GM23338 (cell line): Measurements from ENCODE around the gene DENND2A.

Experiments
- CREB1 ChIP-seq: fragments of 250-450 bp; sonication (Bioruptor Pico); IDR thresholded peaks from 2 replicates; pipeline ENCODE4 v1.5.0; 2020; ENCODE audit warnings: low read depth, mild to moderate bottlenecking, moderate library complexity
- CTCF ChIP-seq, 2 experiments: fragments of 200-600 bp in 1 of 2; sonication (generic) in 1 of 2; conservative IDR thresholded peaks; 2 replicates each; pipeline versions ENCODE4 v1.5.1 to v1.6.1; 2016 to 2017; ENCODE audit warnings: antibody characterized with exemption in 2 of 2, low read depth in 2 of 2, mild to moderate bottlenecking in 2 of 2, moderate library complexity in 1 of 2
- EZH2 ChIP-seq: fragments of 200-600 bp; sonication (generic); IDR thresholded peaks from one replicate; pipeline ENCODE4 v1.8.0; 2017; ENCODE audit warnings: antibody characterized with exemption, mild to moderate bottlenecking, low read depth; ENCODE audit not compliant: unreplicated experiment
- EZH2phosphoT487 ChIP-seq: fragments of 200-600 bp; sonication (generic); IDR thresholded peaks from one replicate; pipeline ENCODE4 v1.8.1; 2018; ENCODE audit warnings: antibody characterized with exemption; ENCODE audit not compliant: unreplicated experiment
- JUNB ChIP-seq: IDR thresholded peaks from one replicate; pipeline ENCODE4 v1.6.1; 2016; ENCODE audit warnings: antibody characterized with exemption; ENCODE audit not compliant: unreplicated experiment
- POLR2AphosphoS5 ChIP-seq: IDR thresholded peaks from 2 replicates; pipeline ENCODE4 v1.6.1; 2016; ENCODE audit warnings: antibody characterized with exemption, low read depth
- REST ChIP-seq: IDR thresholded peaks from one replicate; pipeline ENCODE4 v1.6.1; 2018; ENCODE audit warnings: antibody characterized with exemption; ENCODE audit not compliant: unreplicated experiment
- STAT1 ChIP-seq: IDR thresholded peaks from one replicate; pipeline ENCODE4 v1.6.1; 2016; ENCODE audit warnings: antibody characterized with exemption; ENCODE audit not compliant: unreplicated experiment
- ZNF114 ChIP-seq: fragments of 250-450 bp; sonication (Bioruptor Pico); IDR thresholded peaks from 2 replicates; pipeline ENCODE4 v1.5.0; 2020; ENCODE audit warnings: mild to moderate bottlenecking, moderate library complexity
- ZNF331 ChIP-seq: fragments of 250-450 bp; sonication (Bioruptor Pico); IDR thresholded peaks from 2 replicates; pipeline ENCODE4 v1.5.0; 2020; ENCODE audit warnings: low read depth, mild to moderate bottlenecking, moderate library complexity
- TF ChIP-seq, protein P1 (sequence below): IDR thresholded peaks from 2 replicates; pipeline ENCODE4 v1.6.1; 2016; ENCODE audit warnings: antibody characterized with exemption

DNA sequence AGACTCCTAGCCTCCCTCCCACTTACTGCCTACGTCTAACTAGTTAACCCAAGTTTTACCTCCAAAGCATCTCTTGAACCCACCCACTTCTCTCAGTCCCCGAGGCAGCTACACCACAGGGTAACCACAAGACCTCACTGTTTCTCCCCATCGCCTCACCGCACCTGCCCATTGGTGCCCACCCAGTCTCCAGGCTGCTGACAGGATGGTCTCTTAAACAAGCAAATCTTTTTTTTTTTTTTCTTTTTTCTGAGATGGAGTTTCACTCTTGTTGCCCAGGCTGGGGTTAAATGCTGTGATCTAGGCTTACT lies 47.0 kb downstream of the DENND2A start:
- no peak for TF ChIP-seq EZH2
- no peak for TF ChIP-seq REST
- no peak for TF ChIP-seq CTCF (conservative IDR thresholded peaks at IDR 0.05; ENCODE audit: low read depth in 2 of 2)
- TF ChIP-seq POLR2AphosphoS5, result no peak
- TF ChIP-seq JUNB, result no peak
- TF ChIP-seq EZH2phosphoT487, result no peak
- no peak for TF ChIP-seq CREB1 (CRISPR knock-in tag)
- TF ChIP-seq STAT1, result no peak
- TF ChIP-seq, protein P1, sequence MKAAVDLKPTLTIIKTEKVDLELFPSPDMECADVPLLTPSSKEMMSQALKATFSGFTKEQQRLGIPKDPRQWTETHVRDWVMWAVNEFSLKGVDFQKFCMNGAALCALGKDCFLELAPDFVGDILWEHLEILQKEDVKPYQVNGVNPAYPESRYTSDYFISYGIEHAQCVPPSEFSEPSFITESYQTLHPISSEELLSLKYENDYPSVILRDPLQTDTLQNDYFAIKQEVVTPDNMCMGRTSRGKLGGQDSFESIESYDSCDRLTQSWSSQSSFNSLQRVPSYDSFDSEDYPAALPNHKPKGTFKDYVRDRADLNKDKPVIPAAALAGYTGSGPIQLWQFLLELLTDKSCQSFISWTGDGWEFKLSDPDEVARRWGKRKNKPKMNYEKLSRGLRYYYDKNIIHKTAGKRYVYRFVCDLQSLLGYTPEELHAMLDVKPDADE, result no peak
- no peak for TF ChIP-seq ZNF114 (CRISPR knock-in tag)
- no peak for TF ChIP-seq ZNF331 (CRISPR knock-in tag)
